Measurements from ENCODE around the gene MOB1B. TPM values are rescaled to one million over a fixed set of nuclear protein-coding genes. Genes with fewer than 3 reads are reported as not detected.

The MOB1B gene
- polyA plus RNA-seq, 1 donor from 2014 or later = 32.9 TPM

GRCh38 chr4:70994069-70994366, 91.8 kb downstream of the MOB1B start:
- Histone ChIP-seq H3K27ac (ENCODE audit: low read length) (peak overlapping the region; percentile 94), H3K9me3 (ENCODE audit: low read length) (peaks cover 4% of the 10 kb centered on the region), H3K9me2 (ENCODE audit: insufficient read depth, low read length) (no peaks in the 10 kb centered on the region), H3K4me3 (ENCODE audit: low read length) (peak overlapping the region; percentile 94), H3K79me2 (replicated peaks; ENCODE audit: insufficient read depth, low read length) (peaks cover 45% of the 10 kb centered on the region), H2AFZ (ENCODE audit: low read depth, low read length) (peak overlapping the region; percentile 88), H3K4me2 (ENCODE audit: low read length) (peak overlapping the region; percentile 56), H4K20me1 (ENCODE audit: insufficient read depth) (no peaks in the 10 kb centered on the region), H3K27me3 (ENCODE audit: insufficient read depth, low read depth, low read length) (no peaks in the 10 kb centered on the region), H3K9ac (ENCODE audit: low read length) (peak overlapping the region; percentile 93), H3K36me3 (ENCODE audit: insufficient read depth, low read length) (peaks cover 9% of the 10 kb centered on the region), H3F3A (ENCODE audit: insufficient read depth, low read length, poor library complexity, severe bottlenecking) (no peaks in the 10 kb centered on the region)
- no peak for TF ChIP-seq POLR2AphosphoS5 (IDR thresholded peaks at IDR 0.05)
- TF ChIP-seq REST (IDR thresholded peaks at IDR 0.05; ENCODE audit: borderline replicate concordance) = no peak

GRCh38 chr4:70994387-70995099, 92.4 kb downstream of the MOB1B start:
- peaks cover 4% of the 10 kb centered on the region for H3K9me3 ChIP-seq (ENCODE audit: low read length)
- peaks cover 45% of the 10 kb centered on the region for H3K79me2 ChIP-seq (replicated peaks; ENCODE audit: insufficient read depth, low read length)
- no peaks in the 10 kb centered on the region for H3F3A ChIP-seq (ENCODE audit: insufficient read depth, low read length, poor library complexity, severe bottlenecking)
- H3K4me3 ChIP-seq (ENCODE audit: low read length) = peak overlapping the region; percentile 94
- H3K9ac ChIP-seq (ENCODE audit: low read length) = peak overlapping the region; percentile 93
- H3K36me3 ChIP-seq (ENCODE audit: insufficient read depth, low read length) = peaks cover 12% of the 10 kb centered on the region
- TF ChIP-seq POLR2AphosphoS5 (IDR thresholded peaks at IDR 0.05) = no peak
- no peak for TF ChIP-seq TAF1 (IDR thresholded peaks at IDR 0.05; ENCODE audit: low read depth)
- no peak for TF ChIP-seq CTCF (IDR thresholded peaks at IDR 0.05; ENCODE audit: poor library complexity, severe bottlenecking)
- no peak for TF ChIP-seq EP300 (conservative IDR thresholded peaks at IDR 0.05; ENCODE audit: poor library complexity, severe bottlenecking)
- TF ChIP-seq SMC3 (conservative IDR thresholded peaks at IDR 0.05; ENCODE audit: poor library complexity) = no peak
- no peak for TF ChIP-seq MXI1 (conservative IDR thresholded peaks at IDR 0.05; ENCODE audit: poor library complexity, severe bottlenecking)
- TF ChIP-seq EZH2 (IDR thresholded peaks at IDR 0.05; ENCODE audit: borderline replicate concordance, insufficient read depth, low read length, poor library complexity, severe bottlenecking) = no peak
- TF ChIP-seq REST (IDR thresholded peaks at IDR 0.05; ENCODE audit: borderline replicate concordance) = no peak
- no peak for TF ChIP-seq RAD21 (conservative IDR thresholded peaks at IDR 0.05)
- H3K4me2 ChIP-seq (ENCODE audit: low read length) = peak overlapping the region; percentile 56
- no peaks in the 10 kb centered on the region for H3K27me3 ChIP-seq (ENCODE audit: insufficient read depth, low read depth, low read length)
- no peaks in the 10 kb centered on the region for H4K20me1 ChIP-seq (ENCODE audit: insufficient read depth)
- no peaks in the 10 kb centered on the region for H3K9me2 ChIP-seq (ENCODE audit: insufficient read depth, low read length)
- peak overlapping the region; percentile 88 for H2AFZ ChIP-seq (ENCODE audit: low read depth, low read length)
- peak overlapping the region; percentile 94 for H3K27ac ChIP-seq (ENCODE audit: low read length)

All from neural cell (in vitro differentiated cells).